HG03354 (cell line): ENCODE measurements around the gene EIF4G3.
"Not testable (repeated sequence)": the region's sequence is repeated elsewhere in the genome, so short reads cannot be mapped to it uniquely, and the experiment has no call there.

ENCODE experiments used
- ATAC-seq: cut with Tn5 transposase; IDR thresholded peaks from one replicate; pipeline ENCODE4 v1.9.1; 2021; ENCODE audit warnings: mild to moderate bottlenecking; ENCODE audit not compliant: unreplicated experiment, poor library complexity, severe bottlenecking

The EIF4G3 gene

GRCh38 chr1:21084111-21084810, 92.4 kb downstream of the EIF4G3 start:
- ATAC-seq = no peak

- no peak for ATAC-seq
These were observed 94.6 kb downstream of the EIF4G3 start for GRCh38 chr1:21082073-21082472.

- ATAC-seq = no peak
These were observed 99.6 kb downstream of the EIF4G3 start for GRCh38 chr1:21077085-21077484.

- ATAC-seq = no peak
These were observed 104.0 kb downstream of the EIF4G3 start for GRCh38 chr1:21072721-21073120.

- no peak for ATAC-seq
These were observed 107.1 kb downstream of the EIF4G3 start for GRCh38 chr1:21069549-21069948.

- no peak for ATAC-seq
These were observed 107.8 kb downstream of the EIF4G3 start for GRCh38 chr1:21068937-21069336.

- ATAC-seq = no peak
These were observed 109.0 kb downstream of the EIF4G3 start for GRCh38 chr1:21067551-21068227.

- no peak for ATAC-seq
These were observed 110.2 kb downstream of the EIF4G3 start for GRCh38 chr1:21066356-21067012.

- no peak for ATAC-seq
These were observed 110.8 kb downstream of the EIF4G3 start for GRCh38 chr1:21065851-21066250.

GRCh38 chr1:21064057-21064456, 112.6 kb downstream of the EIF4G3 start:
- ATAC-seq = no peak

GRCh38 chr1:21060523-21060922, 116.2 kb downstream of the EIF4G3 start:
- ATAC-seq = no peak

- no peak for ATAC-seq
These were observed 117.7 kb downstream of the EIF4G3 start for GRCh38 chr1:21059021-21059420.

- no peak for ATAC-seq
These were observed 118.5 kb downstream of the EIF4G3 start for GRCh38 chr1:21058035-21058793.

GRCh38 chr1:21053189-21053928, 123.3 kb downstream of the EIF4G3 start:
- ATAC-seq = not testable (repeated sequence)

GRCh38 chr1:21052034-21052433, 124.7 kb downstream of the EIF4G3 start:
- ATAC-seq = no peak

GRCh38 chr1:21051177-21051825, 125.4 kb downstream of the EIF4G3 start:
- ATAC-seq = no peak

- ATAC-seq = no peak
These were observed 126.7 kb downstream of the EIF4G3 start for GRCh38 chr1:21050031-21050430.

GRCh38 chr1:21048462-21048861, 128.2 kb downstream of the EIF4G3 start:
- no peak for ATAC-seq

GRCh38 chr1:21046132-21046531, 130.6 kb downstream of the EIF4G3 start:
- ATAC-seq = no peak
